ENCODE results near the gene MYH3.

The MYH3 gene

GRCh38 chr17:10614536-10615155, 42.5 kb downstream of the MYH3 start:
- DNase-seq (ENCODE audit: low read depth, low spot score): no peak

GRCh38 chr17:10613775-10614513, 43.2 kb downstream of the MYH3 start:
- no peak for DNase-seq (ENCODE audit: low read depth, low spot score)

- no peak for DNase-seq (ENCODE audit: low read depth, low spot score)
Measured at GRCh38 chr17:10612957-10613744, 44.0 kb downstream of the MYH3 start.

GRCh38 chr17:10610884-10611283, 46.2 kb downstream of the MYH3 start:
- DNase-seq (ENCODE audit: low read depth, low spot score): no peak

- no peak for DNase-seq (ENCODE audit: low read depth, low spot score)
Measured at GRCh38 chr17:10608244-10608643, 48.9 kb downstream of the MYH3 start.

DNA sequence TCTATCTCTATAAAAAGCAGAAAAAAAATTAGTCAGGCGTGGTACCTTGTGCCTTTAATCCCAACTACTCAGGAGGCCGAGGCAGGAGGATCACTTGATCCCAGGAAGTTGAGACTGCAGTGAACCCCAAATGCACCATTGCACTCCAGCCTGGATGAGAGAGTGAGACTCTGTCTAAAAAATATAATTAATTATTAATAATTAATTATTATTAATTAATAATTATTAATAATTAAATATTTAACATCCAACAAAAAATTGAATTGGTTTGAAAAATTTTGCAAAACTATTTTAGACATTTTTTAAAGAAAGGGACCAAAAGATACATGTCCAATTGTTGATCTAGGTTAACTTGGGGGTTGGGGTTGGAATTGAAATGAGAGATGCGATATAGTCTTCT, 51.0 kb downstream of the MYH3 start:
- no peak for DNase-seq (ENCODE audit: low read depth, low spot score)

- DNase-seq (ENCODE audit: low read depth, low spot score): no peak
Measured at GRCh38 chr17:10605221-10605783, 51.8 kb downstream of the MYH3 start.

DNA sequence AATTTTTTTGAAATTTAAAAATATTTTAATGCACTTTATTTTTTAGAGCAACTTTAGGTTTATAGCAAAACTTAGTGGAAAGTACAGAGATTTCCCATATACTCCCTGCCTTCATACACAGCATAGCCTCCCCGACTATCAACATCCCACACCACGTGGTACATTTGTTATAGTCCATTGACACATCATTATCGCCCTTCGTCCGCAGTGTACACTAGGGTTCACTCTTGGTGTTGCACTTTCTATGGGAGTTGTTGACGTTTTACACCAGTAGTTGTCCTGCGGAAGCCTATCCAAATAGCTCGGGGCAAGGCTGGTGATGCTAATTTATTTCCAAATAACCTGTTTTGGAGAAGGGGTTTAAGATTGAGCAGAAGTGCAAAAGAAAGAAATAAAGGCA, 52.6 kb downstream of the MYH3 start:
- no peak for DNase-seq (ENCODE audit: low read depth, low spot score)

DNA sequence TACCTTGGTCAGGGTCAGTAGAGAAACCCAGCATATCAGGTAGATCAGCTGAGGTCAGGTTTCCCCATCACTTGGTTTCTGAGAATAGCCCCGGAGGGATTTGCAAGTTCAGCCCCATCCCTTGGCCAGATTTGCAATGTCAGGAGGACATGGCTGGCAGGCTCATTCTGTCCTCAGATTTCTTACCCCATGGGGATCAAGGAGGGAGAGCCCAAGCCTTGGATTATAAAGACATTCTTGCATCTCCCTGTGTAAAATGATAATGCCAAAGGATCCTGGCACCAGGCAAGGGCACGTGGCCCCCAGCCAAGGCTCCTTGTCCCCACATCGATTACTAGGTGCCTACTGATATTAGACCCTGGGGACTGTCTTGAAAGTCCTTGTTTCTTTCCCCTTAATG, 53.2 kb downstream of the MYH3 start:
- no peak for DNase-seq (ENCODE audit: low read depth, low spot score)

DNA sequence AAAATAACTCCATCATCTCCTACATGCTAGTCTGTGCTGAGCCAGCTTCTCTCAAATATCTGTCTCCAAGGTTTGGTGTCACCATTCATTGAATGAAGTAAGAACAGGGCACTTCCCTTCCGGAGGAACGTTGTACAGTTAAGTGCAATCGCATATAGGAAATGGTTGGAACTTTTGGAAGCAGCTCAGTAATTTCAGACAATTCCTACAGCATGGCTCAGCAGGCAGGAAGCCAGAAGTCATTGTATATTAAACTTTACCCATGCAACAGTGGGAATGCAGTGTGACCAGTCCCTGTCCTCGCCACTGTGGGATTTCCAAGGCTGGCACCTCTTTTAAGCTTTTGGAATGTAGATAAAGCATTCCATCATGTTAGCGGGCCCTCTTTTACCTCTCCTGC, 56.5 kb downstream of the MYH3 start:
- DNase-seq (ENCODE audit: low read depth, low spot score): no peak

DNA sequence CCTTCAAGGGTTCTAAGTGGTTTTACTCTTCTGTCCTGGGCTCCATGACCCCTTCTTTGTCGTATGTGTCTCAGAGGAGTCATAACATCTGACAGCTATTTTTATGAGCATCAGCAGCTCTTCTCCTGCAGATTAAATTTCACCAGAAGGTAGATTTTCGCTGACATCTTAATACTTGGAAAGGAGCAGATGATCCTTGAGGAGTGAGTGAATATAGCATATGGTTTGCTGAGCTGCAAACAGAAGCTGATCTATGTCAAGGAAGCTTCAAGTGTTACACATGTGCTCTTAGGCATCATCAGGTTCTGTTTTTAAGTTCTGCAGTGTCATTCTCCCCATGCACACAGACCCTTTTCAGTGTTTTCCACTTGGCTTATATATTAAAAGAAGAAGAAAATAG, 58.5 kb downstream of the MYH3 start:
- DNase-seq (ENCODE audit: low read depth, low spot score): no peak

GRCh38 chr17:10589553-10590145, 67.5 kb downstream of the MYH3 start:
- DNase-seq (ENCODE audit: low read depth, low spot score): no peak

GRCh38 chr17:10585529-10585928, 71.6 kb downstream of the MYH3 start:
- no peak for DNase-seq (ENCODE audit: low read depth, low spot score)

DNA sequence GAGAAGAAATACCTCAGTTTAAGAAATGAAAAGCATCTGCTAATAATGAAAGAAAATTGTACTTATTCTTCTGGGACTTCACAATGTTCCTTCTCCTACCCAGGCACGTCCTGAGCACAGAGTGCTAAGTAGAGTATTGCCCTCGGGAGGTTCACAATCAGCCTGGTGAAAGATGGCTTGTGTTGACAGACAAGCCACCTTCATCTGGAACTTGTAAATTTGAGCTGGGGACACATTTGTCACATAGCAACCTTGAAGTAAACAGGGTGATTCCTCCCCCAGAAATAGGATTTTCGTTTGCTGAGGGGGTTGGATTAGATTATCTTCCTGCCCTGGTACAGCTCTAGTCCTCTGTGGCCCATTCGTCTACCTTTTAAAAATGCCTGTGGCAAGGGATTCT, 73.3 kb downstream of the MYH3 start:
- DNase-seq (ENCODE audit: low read depth, low spot score): no peak

DNA sequence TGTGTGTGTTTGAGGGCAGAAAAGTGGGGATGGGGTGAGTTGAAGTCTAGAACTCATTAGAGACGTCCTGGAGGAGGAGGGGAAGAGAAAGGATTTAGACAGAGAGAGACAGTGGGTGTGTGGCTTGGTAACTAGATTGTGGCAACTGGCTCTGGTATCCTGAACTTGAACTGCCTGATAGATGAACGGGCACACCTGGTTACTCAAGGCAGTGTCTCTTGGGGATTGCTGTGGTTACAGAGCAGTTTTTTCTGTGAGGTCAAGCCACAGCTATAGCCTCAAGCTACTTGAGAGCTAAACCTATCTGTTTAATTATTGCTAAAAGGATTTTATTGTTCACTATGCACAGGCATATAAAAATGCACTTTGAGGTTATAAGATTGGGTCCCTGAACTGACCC, 77.8 kb downstream of the MYH3 start:
- no peak for DNase-seq (ENCODE audit: low read depth, low spot score)
